ENCODE results near the gene MYH7. TPM values are rescaled to one million over a fixed set of nuclear protein-coding genes. Genes with fewer than 3 reads are reported as not detected.

MYH7 gene
- total and polyA plus RNA-seq, 2 of the 4 experiments (the other 2 are of a cell fraction): not detected

GRCh38 chr14:23414906-23415820 is 20.3 kb downstream of the MYH7 start:
- CTCF ChIA-PET: no interaction called here
- dilution Hi-C loops (cut with HindIII; ENCODE audit: low sequenced_read_pairs, unreplicated experiment) (no loop called here), in situ Hi-C loops (cut with MboI; ENCODE audit: low sequenced_read_pairs) (no loop called here), intact Hi-C loops (cut with micrococcal nuclease) (no loop called here)
- Histone ChIP-seq H3K27ac (ENCODE audit: insufficient read depth, low read length) (no peak overlapping the region), H4K8ac (ENCODE audit: low read depth in 2 of 2, low read length in 2 of 2) (no peak overlapping the region), H3K4me3 (ENCODE audit: insufficient read depth, low read depth, low read length) (no peak overlapping the region), H3K4ac (ENCODE audit: low read depth, low read length) (no peak overlapping the region), H4K91ac (ENCODE audit: insufficient read depth, low read depth, low read length) (no peak overlapping the region), H3K56ac (ENCODE audit: extremely low read depth, insufficient read depth, low read length) (no peak overlapping the region), H2BK5ac (ENCODE audit: low read depth, low read length, poor library complexity, severe bottlenecking) (no peak overlapping the region), H2BK15ac (ENCODE audit: low read depth, low read length) (no peak overlapping the region), H2AK5ac (ENCODE audit: low read depth, low read length) (no peak overlapping the region), H2BK120ac (ENCODE audit: low read depth, low read length) (no peak overlapping the region), H3K14ac (replicated peaks; ENCODE audit: low read depth, low read length) (no peak overlapping the region), H3K9ac (ENCODE audit: low read depth, low read length) (no peak overlapping the region), H3K23ac (ENCODE audit: low read depth, low read length) (no peak overlapping the region), H2AFZ (replicated peaks; ENCODE audit: low read length, poor library complexity) (no peak overlapping the region), H3K27me3 (ENCODE audit: control insufficient read depth, insufficient read depth, low read length) (peaks cover 26% of the 10 kb centered on the region), H3K9me1 (ENCODE audit: insufficient read depth, low read length) (no peaks in the 10 kb centered on the region), H3K18ac (ENCODE audit: low read depth, low read length) (no peak overlapping the region), H3K4me2 (ENCODE audit: low read depth, low read length) (no peak overlapping the region), H3K4me1 (ENCODE audit: control insufficient read depth, insufficient read depth, low read length) (no peaks in the 10 kb centered on the region), H2BK20ac (ENCODE audit: low read depth, low read length) (no peak overlapping the region), H4K20me1 (ENCODE audit: insufficient read depth, low read length) (no peaks in the 10 kb centered on the region), H3K9me3 (ENCODE audit: control insufficient read depth, insufficient read depth, low read length) (no peaks in the 10 kb centered on the region), H3K79me1 (ENCODE audit: low read depth in 1 of 2, low read length in 2 of 2) (no peaks in the 10 kb centered on the region), H4K5ac (ENCODE audit: low read depth, low read length) (no peak overlapping the region), H3K36me3 (ENCODE audit: control insufficient read depth, insufficient read depth, low read length) (no peaks in the 10 kb centered on the region), H2AK9ac (replicated peaks; ENCODE audit: low read depth, low read length, poor library complexity) (no peak overlapping the region)
- TF ChIP-seq CEBPB (IDR thresholded peaks at IDR 0.05; ENCODE audit: low read depth, low read length) (no peak), RCOR1 (IDR thresholded peaks at IDR 0.05; ENCODE audit: insufficient replicate concordance, low read length) (no peak), MAFK (IDR thresholded peaks at IDR 0.05; ENCODE audit: low read depth, low read length) (no peak), USF2 (IDR thresholded peaks at IDR 0.05; ENCODE audit: low read depth, low read length) (no peak), RAD21 (IDR thresholded peaks at IDR 0.05; ENCODE audit: low read length) (no peak), FOS (IDR thresholded peaks at IDR 0.05; ENCODE audit: low read depth, low read length) (no peak), NFE2L2 (IDR thresholded peaks at IDR 0.05; ENCODE audit: low read depth, low read length) (no peak), POLR2A (IDR thresholded peaks at IDR 0.05; ENCODE audit: low read depth, low read length) (no peak)
- ATAC-seq (ENCODE audit: low read depth) (no peak), DNase-seq (no peak)
- BruUV-seq (replicated peaks): no TSS peak
- POLR2A ChIA-PET (ENCODE audit: unreplicated experiment): no interaction called here
- 79% methylated on average over 8 of the region's 39 CpGs; no CpG with 5 or more reads in 1 of the 2 experiments for whole genome bisulfite sequencing, 2 experiments (ENCODE audit: extremely low coverage in 2 of 2, insufficient read length in 1 of 2)
